Measurements from ENCODE around the gene CFAP90. TPM values are rescaled to one million over a fixed set of nuclear protein-coding genes. Genes with fewer than 3 reads are reported as not detected.
A peak's percentile ranks its signal among the peaks of the same experiment; 100 is the strongest.

Gene CFAP90
- total RNA-seq, 1 experiment from 2014 or later: 0.58 TPM

DNA sequence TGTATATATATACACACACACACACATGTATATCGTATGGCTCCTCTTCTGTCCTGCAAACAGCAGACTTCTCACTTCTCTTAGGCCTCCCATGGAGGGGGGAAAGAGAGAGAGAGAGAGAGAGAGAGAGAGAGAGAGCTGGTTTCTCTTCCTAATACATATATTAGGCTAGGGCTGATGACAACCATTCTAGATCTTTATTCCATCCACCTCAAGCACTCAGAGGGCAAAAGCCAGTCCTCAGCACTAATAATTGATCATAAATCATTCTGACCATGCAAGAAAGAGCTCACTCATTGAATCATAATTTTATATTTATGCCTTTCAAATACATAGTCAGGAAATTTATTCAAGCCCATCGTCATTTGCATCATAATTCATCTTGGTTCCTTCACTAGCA is 47.0 kb downstream of the CFAP90 start:
- intact Hi-C loops (cut with micrococcal nuclease): no loop called here
- H3K27me3 ChIP-seq (ENCODE audit: low read length): peaks cover 35% of the 10 kb centered on the region
- no peaks in the 10 kb centered on the region for H3K9me3 ChIP-seq (ENCODE audit: low read length)
- H3K79me2 ChIP-seq (ENCODE audit: low read length): no peaks in the 10 kb centered on the region
- H4K20me1 ChIP-seq (ENCODE audit: low read length): no peaks in the 10 kb centered on the region
- H3K27ac ChIP-seq (ENCODE audit: low read length): no peak overlapping the region
- H3K4me2 ChIP-seq (ENCODE audit: low read length): no peak overlapping the region
- H3K9ac ChIP-seq (ENCODE audit: low read length): no peak overlapping the region
- TF ChIP-seq EZH2phosphoT487 (IDR thresholded peaks at IDR 0.05; ENCODE audit: borderline replicate concordance, low read length) (no peak), EZH2 (IDR thresholded peaks at IDR 0.05; ENCODE audit: low read length, unreplicated experiment) (no peak), CTCF (conservative IDR thresholded peaks at IDR 0.05; ENCODE audit: low read depth, low read length) (no peak)
- no peaks in the 10 kb centered on the region; the same call in 1 of the 2 replicates for H3K9me2 ChIP-seq (replicated peaks; ENCODE audit: low read length)
- H3F3A ChIP-seq (ENCODE audit: low read length, unreplicated experiment): no peaks in the 10 kb centered on the region
- no peak overlapping the region for H2AFZ ChIP-seq (ENCODE audit: low read length)
- POLR2A ChIA-PET (ENCODE audit: unreplicated experiment): no interaction called here
- no peak for ATAC-seq
- no peak for DNase-seq
- no peaks in the 10 kb centered on the region for H3K4me1 ChIP-seq (ENCODE audit: insufficient read depth, low read length)
- no peak overlapping the region for H3K4me3 ChIP-seq (ENCODE audit: low read length)
- CTCF ChIA-PET: no interaction called here
- no TSS peak for BruUV-seq (replicated peaks)
- H3K36me3 ChIP-seq (ENCODE audit: low read depth, low read length): no peaks in the 10 kb centered on the region

DNA sequence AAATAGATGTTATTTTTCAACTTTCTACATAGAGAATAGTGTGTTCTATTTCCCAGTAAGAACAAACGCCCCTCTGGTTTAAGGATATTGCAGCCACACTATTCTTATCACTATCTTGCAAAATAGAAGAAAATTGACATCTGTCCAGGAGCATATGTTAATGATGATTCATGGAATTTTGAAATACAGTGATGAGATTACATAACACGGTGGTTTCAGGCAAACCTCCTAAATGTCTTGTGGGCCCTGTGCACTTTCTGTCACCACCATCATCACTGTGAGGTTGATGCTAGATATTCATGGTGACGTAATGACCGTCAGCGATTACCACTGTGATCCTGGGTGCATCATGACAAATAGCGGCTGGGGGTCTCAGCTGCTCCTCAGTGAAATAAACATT is 48.1 kb downstream of the CFAP90 start:
- ChIA-PET POLR2A (ENCODE audit: unreplicated experiment) (no interaction called here), CTCF (no interaction called here)
- Histone ChIP-seq H3K9ac (ENCODE audit: low read length) (no peak overlapping the region), H4K20me1 (ENCODE audit: low read length) (no peaks in the 10 kb centered on the region), H3K9me2 (replicated peaks; ENCODE audit: low read length) (no peaks in the 10 kb centered on the region; the same call in 1 of the 2 replicates), H3K4me2 (ENCODE audit: low read length) (no peak overlapping the region), H3K9me3 (ENCODE audit: low read length) (no peaks in the 10 kb centered on the region), H3K27me3 (ENCODE audit: low read length) (peaks cover 36% of the 10 kb centered on the region), H3K79me2 (ENCODE audit: low read length) (no peaks in the 10 kb centered on the region), H3K36me3 (ENCODE audit: low read depth, low read length) (no peaks in the 10 kb centered on the region), H2AFZ (ENCODE audit: low read length) (no peak overlapping the region), H3K4me3 (ENCODE audit: low read length) (no peak overlapping the region), H3K4me1 (ENCODE audit: insufficient read depth, low read length) (no peaks in the 10 kb centered on the region), H3F3A (ENCODE audit: low read length, unreplicated experiment) (no peaks in the 10 kb centered on the region), H3K27ac (ENCODE audit: low read length) (no peak overlapping the region)
- DNase-seq: peak; percentile 69
- intact Hi-C loops (cut with micrococcal nuclease): no loop called here
- BruUV-seq (replicated peaks): no TSS peak
- TF ChIP-seq EZH2 (IDR thresholded peaks at IDR 0.05; ENCODE audit: low read length, unreplicated experiment): no peak
- TF ChIP-seq EZH2phosphoT487 (IDR thresholded peaks at IDR 0.05; ENCODE audit: borderline replicate concordance, low read length): no peak
- TF ChIP-seq CTCF (conservative IDR thresholded peaks at IDR 0.05; ENCODE audit: low read depth, low read length): no peak
- no peak for ATAC-seq

GRCh38 chr5:7801891-7802614 is 48.9 kb downstream of the CFAP90 start:
- H3K4me1 ChIP-seq (ENCODE audit: insufficient read depth, low read length): no peaks in the 10 kb centered on the region
- DNase-seq (no peak), ATAC-seq (no peak)
- H3K27ac ChIP-seq (ENCODE audit: low read length): no peak overlapping the region
- no peak overlapping the region for H3K9ac ChIP-seq (ENCODE audit: low read length)
- H2AFZ ChIP-seq (ENCODE audit: low read length): no peak overlapping the region
- no peaks in the 10 kb centered on the region for H3K9me3 ChIP-seq (ENCODE audit: low read length)
- H3K9me2 ChIP-seq (replicated peaks; ENCODE audit: low read length): no peaks in the 10 kb centered on the region; the same call in 1 of the 2 replicates
- ChIA-PET CTCF (no interaction called here), POLR2A (ENCODE audit: unreplicated experiment) (no interaction called here)
- H3K4me3 ChIP-seq (ENCODE audit: low read length): no peak overlapping the region
- H3F3A ChIP-seq (ENCODE audit: low read length, unreplicated experiment): no peaks in the 10 kb centered on the region
- peaks cover 43% of the 10 kb centered on the region for H3K27me3 ChIP-seq (ENCODE audit: low read length)
- no peaks in the 10 kb centered on the region for H3K36me3 ChIP-seq (ENCODE audit: low read depth, low read length)
- no peaks in the 10 kb centered on the region for H4K20me1 ChIP-seq (ENCODE audit: low read length)
- intact Hi-C loops (cut with micrococcal nuclease): no loop called here
- no peaks in the 10 kb centered on the region for H3K79me2 ChIP-seq (ENCODE audit: low read length)
- no peak overlapping the region for H3K4me2 ChIP-seq (ENCODE audit: low read length)
- BruUV-seq (replicated peaks): no TSS peak
- TF ChIP-seq EZH2phosphoT487 (IDR thresholded peaks at IDR 0.05; ENCODE audit: borderline replicate concordance, low read length) (no peak), EZH2 (IDR thresholded peaks at IDR 0.05; ENCODE audit: low read length, unreplicated experiment) (no peak), CTCF (conservative IDR thresholded peaks at IDR 0.05; ENCODE audit: low read depth, low read length) (no peak)

Data from PC-3 (cell line).